ENCODE data around the gene LGR4.

Gene LGR4

DNA sequence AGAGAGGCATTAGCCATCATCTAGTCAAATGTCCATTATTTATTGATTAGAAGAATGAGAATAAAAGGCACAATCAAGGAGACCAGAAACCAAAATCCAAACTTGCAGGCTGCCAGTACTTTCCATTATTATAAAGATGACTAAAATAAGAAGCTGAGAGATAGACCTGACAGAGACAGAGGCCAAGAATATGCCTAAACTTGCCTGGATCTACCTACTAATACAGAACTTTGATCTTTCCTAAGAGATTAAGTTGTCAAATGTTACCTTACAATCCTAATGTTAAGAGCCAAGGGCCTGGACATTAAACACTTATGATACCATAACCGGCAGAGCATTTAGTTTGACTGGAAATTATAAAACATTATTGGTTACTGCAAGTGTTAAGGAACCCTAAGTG, 6.2 kb downstream of the LGR4 start:
- TF ChIP-seq, protein P1, sequence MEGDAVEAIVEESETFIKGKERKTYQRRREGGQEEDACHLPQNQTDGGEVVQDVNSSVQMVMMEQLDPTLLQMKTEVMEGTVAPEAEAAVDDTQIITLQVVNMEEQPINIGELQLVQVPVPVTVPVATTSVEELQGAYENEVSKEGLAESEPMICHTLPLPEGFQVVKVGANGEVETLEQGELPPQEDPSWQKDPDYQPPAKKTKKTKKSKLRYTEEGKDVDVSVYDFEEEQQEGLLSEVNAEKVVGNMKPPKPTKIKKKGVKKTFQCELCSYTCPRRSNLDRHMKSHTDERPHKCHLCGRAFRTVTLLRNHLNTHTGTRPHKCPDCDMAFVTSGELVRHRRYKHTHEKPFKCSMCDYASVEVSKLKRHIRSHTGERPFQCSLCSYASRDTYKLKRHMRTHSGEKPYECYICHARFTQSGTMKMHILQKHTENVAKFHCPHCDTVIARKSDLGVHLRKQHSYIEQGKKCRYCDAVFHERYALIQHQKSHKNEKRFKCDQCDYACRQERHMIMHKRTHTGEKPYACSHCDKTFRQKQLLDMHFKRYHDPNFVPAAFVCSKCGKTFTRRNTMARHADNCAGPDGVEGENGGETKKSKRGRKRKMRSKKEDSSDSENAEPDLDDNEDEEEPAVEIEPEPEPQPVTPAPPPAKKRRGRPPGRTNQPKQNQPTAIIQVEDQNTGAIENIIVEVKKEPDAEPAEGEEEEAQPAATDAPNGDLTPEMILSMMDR (conservative IDR thresholded peaks at IDR 0.05; ENCODE audit: low read depth, low read length): no peak
- no peak for DNase-seq (ENCODE audit: low read depth)
- no peak overlapping the region for H3K4me3 ChIP-seq (ENCODE audit: low read length)

DNA sequence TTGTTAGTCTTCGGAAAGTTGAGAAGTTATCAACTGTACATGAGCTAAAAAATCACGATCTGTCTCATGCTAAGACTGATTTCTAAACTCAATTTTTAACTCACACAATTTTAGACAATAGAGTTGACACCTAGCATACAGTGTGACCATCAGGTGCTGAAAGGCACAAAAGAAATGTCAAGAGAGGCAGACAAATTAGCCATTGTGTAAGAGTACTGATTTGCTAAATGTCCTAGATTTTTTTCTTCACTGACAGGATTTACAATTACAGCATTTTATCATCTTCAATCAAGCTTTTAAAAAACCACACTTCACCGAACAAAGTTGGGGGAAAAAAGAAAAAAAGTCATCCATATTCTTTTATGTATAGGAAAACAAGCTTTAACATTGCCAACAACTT, 7.0 kb downstream of the LGR4 start:
- DNase-seq (ENCODE audit: low read depth): no peak
- H3K4me3 ChIP-seq (ENCODE audit: low read length): no peak overlapping the region
- TF ChIP-seq, protein P1 (conservative IDR thresholded peaks at IDR 0.05; ENCODE audit: low read depth, low read length): no peak

DNA sequence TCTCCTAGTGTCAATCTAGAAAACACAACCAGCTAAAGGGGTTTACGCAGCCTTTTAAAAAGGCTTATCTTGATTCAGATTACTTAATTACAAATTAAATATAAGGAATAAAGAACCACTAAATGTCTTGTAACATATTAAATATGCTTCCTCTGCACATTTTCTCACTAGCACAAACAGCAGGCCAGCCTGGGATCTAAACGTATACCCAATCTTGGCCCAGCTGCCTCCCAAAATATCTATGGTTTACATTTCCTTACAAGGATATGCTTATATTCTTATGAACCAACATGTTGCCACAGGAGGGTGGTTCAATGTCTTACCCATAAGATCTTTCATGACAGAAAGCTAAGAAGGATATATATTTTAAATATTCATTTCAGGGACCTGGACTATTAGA, 7.7 kb downstream of the LGR4 start:
- TF ChIP-seq, protein P1 (conservative IDR thresholded peaks at IDR 0.05; ENCODE audit: low read depth, low read length): no peak
- no peak for DNase-seq (ENCODE audit: low read depth)
- H3K4me3 ChIP-seq (ENCODE audit: low read length): no peak overlapping the region

DNA sequence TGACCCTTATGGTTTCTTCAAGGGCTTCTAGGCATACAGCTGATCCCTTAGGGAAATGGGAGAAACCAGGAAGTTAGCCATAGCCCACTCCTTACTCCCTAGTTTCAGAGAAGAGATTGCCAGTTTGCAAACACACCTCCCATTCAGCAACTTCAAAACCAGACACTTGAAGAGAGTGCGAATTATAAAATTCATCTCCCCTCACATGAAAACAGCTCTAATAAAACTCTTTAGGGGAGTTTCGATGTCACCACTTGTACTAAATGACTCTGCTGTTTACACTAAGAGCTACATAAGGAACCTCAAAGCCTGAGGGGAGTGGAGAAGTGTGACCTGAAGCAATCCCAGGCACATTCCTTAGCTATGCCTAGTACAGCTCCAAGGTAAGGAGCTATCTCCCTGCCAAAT, 8.3 kb downstream of the LGR4 start:
- TF ChIP-seq, protein P1 (conservative IDR thresholded peaks at IDR 0.05; ENCODE audit: low read depth, low read length): no peak
- no peak for DNase-seq (ENCODE audit: low read depth)
- H3K4me3 ChIP-seq (ENCODE audit: low read length): no peak overlapping the region

DNA sequence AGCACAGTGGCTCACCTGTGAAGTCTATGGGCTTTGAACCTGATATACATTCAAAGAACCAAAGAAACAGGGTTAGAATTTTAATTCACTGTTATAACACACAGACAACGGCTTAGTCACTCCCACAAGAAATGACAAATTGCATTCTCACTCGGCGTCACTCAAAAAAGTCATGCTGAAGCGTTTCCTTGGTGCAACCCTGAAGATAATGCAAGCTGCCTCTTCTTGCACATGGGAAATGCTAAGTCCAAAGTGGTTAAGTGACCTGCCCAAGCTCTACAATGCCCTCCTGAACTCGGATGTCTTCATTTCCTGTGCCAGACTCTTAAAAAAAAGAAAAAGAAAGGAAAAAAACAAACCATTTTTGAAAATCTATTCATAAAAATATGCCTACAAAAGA, 10.0 kb downstream of the LGR4 start:
- no peak for DNase-seq (ENCODE audit: low read depth)
- H3K4me3 ChIP-seq (ENCODE audit: low read length): no peak overlapping the region
- TF ChIP-seq, protein P1 (conservative IDR thresholded peaks at IDR 0.05; ENCODE audit: low read depth, low read length): no peak

DNA sequence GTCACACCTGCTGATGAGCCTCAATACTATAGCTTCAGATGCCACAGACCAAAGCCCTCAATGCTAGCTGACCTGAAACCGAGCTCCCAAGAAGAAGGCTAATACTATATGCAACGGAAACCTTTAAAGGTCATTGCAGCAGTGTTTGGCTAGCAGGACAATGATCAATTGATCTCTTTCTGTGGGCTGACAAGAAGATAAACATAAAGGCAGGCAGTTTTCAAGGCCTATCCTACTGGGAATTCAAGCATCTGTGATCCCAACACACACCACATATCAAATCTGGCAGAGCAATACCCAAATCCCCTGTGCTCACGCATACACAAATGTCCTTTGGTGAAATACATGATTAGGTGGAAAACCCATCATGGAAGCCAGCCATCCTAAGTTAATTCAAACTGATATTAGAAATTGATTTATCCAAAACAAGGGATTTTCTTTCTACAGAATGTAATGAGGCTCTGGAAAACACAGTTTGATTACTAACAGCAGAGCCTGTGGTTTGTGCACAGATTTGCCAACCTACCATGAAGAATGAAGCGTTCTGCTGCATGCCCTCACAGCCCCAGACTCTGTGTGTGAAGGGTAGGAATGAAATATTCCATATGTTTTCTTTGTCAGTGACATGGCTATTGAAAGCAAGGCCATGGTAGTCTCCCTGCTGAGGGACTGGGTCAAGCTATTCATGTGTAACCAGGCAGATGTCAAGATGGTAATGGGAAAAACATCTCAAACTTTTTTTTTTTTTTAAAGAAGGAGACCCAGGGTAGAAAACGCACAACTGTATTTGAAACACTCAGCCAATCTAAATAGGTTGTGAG, 12.2 kb downstream of the LGR4 start:
- no peak for DNase-seq (ENCODE audit: low read depth)
- H3K4me3 ChIP-seq (ENCODE audit: low read length): no peak overlapping the region
- TF ChIP-seq, protein P1 (conservative IDR thresholded peaks at IDR 0.05; ENCODE audit: low read depth, low read length): no peak

DNA sequence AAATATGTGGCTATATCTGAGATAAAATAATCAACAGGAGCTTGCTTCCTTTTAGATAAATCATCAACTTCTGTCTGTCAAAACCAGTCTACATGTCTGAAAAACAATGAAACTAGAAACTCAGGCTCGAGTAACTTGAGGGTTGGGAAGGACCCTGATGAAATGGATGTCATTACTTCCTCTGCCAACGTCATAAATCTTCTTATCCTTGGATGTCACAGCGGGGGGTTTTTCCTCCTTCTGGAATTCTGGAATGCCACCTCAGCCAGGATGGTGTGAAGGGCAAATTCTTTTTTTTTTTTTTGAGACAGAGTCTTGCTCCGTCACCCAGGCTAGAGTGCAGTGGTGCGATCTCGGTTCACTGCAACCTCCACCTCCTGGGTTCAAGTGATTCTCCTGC, 13.4 kb downstream of the LGR4 start:
- DNase-seq (ENCODE audit: low read depth): no peak
- no peak overlapping the region for H3K4me3 ChIP-seq (ENCODE audit: low read length)
- TF ChIP-seq, protein P1 (conservative IDR thresholded peaks at IDR 0.05; ENCODE audit: low read depth, low read length): no peak
